Vagina (tissue), 2 donors: Measurements from ENCODE around the gene BICD1.

Experiments
- POLR2A ChIP-seq, 2 donors: fragments of 450-650 bp; IDR thresholded peaks; one replicate each; pipeline ENCODE4 v1.6.1; 2017; ENCODE audit warnings: antibody characterized with exemption in 2 of 2, mild to moderate bottlenecking in 2 of 2, moderate library complexity in 2 of 2
- POLR2AphosphoS5 ChIP-seq, 2 donors: sonication (generic); formaldehyde crosslinking; IDR thresholded peaks; one replicate each; pipeline ENCODE4 v1.9.0; 2017; ENCODE audit warnings: antibody characterized with exemption in 2 of 2, mild to moderate bottlenecking in 2 of 2, low read depth in 1 of 2; ENCODE audit not compliant: insufficient read depth in 1 of 2

DNA sequence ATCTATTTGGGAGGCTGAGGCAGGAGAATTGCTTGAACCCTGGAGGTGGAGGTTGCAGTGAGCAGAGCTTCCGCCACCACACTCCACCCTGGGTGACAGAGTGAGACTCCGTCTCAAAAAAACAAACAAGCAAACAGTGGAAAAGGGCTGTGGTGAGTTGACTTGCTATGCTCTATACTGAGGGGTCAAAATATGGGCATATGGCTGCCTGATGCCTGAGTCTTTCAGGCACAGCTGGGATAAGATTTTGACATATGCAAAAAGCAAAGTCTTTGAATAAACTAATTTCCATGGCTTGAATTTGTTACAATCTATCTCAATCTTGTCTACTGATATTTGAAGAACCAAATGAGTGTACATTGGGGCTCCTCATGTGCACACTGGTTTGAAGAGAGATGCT, 40.4 kb upstream of the BICD1 start:
- TF ChIP-seq POLR2A (IDR thresholded peaks at IDR 0.05) (no peak), POLR2AphosphoS5 (IDR thresholded peaks at IDR 0.05; ENCODE audit: insufficient read depth in 1 of 2, low read depth in 1 of 2) (no peak)
